ENCODE data around the gene ZNF222.

ZNF222 gene

DNA sequence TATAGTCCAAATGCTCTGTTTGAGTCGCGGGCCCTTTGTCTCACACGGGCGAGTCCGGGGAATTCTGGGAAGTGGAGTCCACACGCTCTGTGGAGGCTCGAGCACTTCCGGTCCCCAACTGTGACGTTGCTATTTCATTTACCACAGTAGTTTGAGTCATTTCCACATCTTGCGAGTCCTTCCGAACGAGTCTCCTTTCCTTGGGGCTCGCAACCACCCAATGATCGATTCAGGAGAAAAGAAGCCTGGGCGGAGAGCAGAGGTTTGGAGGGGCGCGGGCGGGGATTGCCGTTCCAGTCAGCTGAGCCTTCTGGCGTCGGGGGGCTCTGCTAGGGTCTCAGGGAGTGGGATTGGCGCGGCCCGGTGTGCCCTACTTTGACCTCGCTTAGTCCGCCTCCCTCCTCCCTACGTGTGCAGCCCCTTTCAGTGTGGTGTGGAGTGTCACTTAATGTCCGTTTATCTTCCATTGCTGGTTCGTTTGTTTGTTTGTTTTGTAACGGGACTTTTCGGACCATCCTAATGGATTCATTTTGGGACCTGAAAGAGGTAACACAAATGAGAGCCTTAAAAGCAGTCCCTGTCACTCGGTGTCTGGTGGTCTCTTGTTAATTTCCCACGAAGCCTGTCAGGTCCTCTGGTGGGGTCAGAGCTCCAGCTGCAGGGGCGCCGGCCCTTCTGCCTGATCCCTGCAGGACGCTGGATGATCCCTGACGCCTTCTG lies at the start of gene ZNF222:
TSS of gene ZNF222 (plus strand) at position 163 of the 720 bp plus-strand sequence. CDS start at position 221, 58 bp downstream.
- peak; percentile 37 to 56 (median 52) for DNase-seq (ENCODE audit: low read depth in 3 of 3, low spot score in 1 of 3)

- no peak for DNase-seq (ENCODE audit: low read depth in 3 of 3, low spot score in 1 of 3)
Observed at GRCh38 chr19:43976732-43977131, 48.4 kb upstream of the ZNF222 start.

GRCh38 chr19:43983544-43983911 lies 41.7 kb upstream of the ZNF222 start:
- no peak for DNase-seq (ENCODE audit: low read depth in 3 of 3, low spot score in 1 of 3)

GRCh38 chr19:43983912-43984686 lies 41.1 kb upstream of the ZNF222 start, which contains the start of gene ZNF155:
Gene ZNF155 (plus strand): TSS chr19:43984188. CDS start chr19:43988544, 4,356 bp downstream.
- DNase-seq (ENCODE audit: low read depth in 3 of 3, low spot score in 1 of 3): peak in 2 of 3 donors; percentile 28 to 44

GRCh38 chr19:43984687-43985000 lies 40.5 kb upstream of the ZNF222 start:
- DNase-seq (ENCODE audit: low read depth in 3 of 3, low spot score in 1 of 3): no peak

GRCh38 chr19:43997631-43998290 lies 27.4 kb upstream of the ZNF222 start:
- DNase-seq (ENCODE audit: low read depth in 3 of 3, low spot score in 1 of 3): no peak

GRCh38 chr19:44002212-44002565 lies 23.0 kb upstream of the ZNF222 start:
- no peak for DNase-seq (ENCODE audit: low read depth in 3 of 3, low spot score in 1 of 3)

DNA sequence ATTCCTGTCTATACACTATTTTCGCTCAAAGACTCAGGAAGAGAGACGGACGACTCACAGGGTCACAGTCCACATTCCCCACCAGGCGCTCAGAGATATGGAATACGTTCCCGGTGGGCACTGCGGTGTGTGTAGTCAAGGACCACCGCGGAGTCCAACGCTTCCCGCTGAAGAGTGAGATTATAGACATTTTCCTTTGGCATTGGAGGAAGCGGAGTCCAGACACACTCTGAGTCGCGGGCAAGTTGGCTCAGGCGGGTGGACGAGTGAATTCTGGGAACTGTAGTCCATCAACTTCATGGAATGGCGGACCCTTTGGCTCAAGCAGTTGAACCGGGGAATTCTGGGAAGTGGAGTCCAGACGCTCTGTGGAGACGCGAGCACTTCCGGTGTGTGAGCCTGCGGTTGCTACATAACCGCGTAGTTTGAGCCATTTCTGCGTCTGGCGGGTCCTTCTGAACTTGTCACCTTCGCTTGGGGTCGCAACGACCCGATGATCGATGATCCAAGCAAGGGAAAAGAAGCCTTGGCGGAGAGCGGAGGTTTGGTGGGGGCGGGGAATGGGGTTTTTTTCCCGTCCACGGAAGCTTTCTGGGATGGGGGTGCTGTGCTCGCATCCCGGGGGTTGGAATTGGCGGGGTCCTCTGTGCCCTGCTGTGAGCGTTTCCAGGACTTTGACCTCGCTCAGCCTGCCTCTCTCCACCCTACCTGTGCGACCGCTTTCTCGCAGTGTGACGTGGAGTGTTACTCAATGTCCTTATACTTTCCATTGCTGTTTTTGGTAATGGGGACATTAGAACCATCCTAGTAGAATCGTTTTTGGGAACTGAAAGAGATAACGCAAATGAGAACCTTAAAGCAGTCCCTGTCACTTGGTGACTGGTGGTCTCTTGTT lies 22.4 kb upstream of the ZNF222 start, which contains the start of gene ZNF230:
TSS of gene ZNF230 (plus strand) at position 392 of the 895 bp plus-strand sequence. CDS start 4,122 bp downstream, outside the sequence.
- DNase-seq (ENCODE audit: low read depth in 3 of 3, low spot score in 1 of 3): peak; percentile 53 to 70 (median 64)

GRCh38 chr19:44003461-44004009 lies 21.6 kb upstream of the ZNF222 start:
- no peak for DNase-seq (ENCODE audit: low read depth in 3 of 3, low spot score in 1 of 3)

DNA sequence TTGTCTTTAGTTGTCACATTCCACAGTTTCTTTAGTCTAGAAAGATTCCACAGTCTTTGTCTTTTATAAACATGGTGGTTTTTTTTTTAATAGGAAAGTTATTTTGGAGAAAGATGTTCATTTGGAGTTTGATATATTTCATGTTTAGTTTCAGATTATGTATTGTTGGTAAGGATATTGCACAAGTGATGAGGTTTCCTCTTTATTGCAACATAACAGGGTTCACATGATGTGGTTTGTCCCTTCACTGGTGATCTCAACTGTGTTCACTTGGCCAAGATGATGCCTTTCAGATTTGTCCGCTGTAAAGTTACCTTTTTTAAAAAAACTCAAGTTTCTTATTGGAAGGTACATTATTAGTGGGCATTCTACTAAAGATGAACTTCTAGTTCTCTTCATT lies 19.2 kb upstream of the ZNF222 start:
- DNase-seq (ENCODE audit: low read depth in 3 of 3, low spot score in 1 of 3): no peak

DNA sequence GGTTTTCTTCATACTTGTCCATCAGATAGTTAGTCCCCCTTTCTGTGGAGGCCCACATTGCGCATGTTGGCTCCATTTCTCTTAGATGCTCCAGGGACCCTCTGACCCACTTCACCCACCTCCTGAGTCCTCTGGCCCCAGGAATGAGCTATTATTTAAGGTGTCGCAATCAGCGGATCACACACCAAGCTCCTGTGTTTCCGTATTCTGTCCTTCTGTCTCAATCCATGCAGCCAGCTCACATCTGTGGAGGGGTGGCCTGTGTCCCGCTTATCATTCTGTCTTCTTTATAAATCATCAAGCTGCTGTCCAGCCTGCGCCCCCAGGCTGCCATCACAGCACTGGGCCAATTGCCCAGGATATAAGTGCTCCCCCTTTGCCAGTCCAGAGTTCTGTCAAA lies 17.7 kb upstream of the ZNF222 start:
- DNase-seq (ENCODE audit: low read depth in 3 of 3, low spot score in 1 of 3): no peak

- DNase-seq (ENCODE audit: low read depth in 3 of 3, low spot score in 1 of 3): no peak
Observed at GRCh38 chr19:44010468-44010867, 14.7 kb upstream of the ZNF222 start.

- no peak for DNase-seq (ENCODE audit: low read depth in 3 of 3, low spot score in 1 of 3)
Observed at GRCh38 chr19:44019498-44019897, 5.7 kb upstream of the ZNF222 start.

GRCh38 chr19:44021221-44021620 lies 4.0 kb upstream of the ZNF222 start:
- DNase-seq (ENCODE audit: low read depth in 3 of 3, low spot score in 1 of 3): no peak

DNA sequence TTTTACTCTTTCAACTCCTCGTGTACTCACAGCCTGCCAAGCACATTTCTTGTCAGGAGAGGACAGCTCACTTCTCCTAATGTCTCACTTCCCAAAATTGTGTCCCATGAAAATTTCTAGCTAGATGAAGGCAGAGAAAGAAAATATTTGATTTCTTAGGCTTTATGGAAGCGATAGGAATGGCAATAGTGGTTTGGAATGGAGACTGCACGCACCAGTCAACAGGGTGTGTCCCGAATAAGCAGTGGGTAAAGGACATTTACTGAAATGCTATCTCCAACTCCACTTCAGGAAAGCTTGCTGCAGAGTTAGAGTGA lies 321 bp upstream of the ZNF222 start:
- DNase-seq (ENCODE audit: low read depth in 3 of 3, low spot score in 1 of 3): no peak

GRCh38 chr19:44026622-44027021 lies 1.4 kb downstream of the ZNF222 start:
- no peak for DNase-seq (ENCODE audit: low read depth in 3 of 3, low spot score in 1 of 3)

- DNase-seq (ENCODE audit: low read depth in 3 of 3, low spot score in 1 of 3): no peak
Observed at GRCh38 chr19:44032001-44032610, 6.9 kb downstream of the ZNF222 start.

DNA sequence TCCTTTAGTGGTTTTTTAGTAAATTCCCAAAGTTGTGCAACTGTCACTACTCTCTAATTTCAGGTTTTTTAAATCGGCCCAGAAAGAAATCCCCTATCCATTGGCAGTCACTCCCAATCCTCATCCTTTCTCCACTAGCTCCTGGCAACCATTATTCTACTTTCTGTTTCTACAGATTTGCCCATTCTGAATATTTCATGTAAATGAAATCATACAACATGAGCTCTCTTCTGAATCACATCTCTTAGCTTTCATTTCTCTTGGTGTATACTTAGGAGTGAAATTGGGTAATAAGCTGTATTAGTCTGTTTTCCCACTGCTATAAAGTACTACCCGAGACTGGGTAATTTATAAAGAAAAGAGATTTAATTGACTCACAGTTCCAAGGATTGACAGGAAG lies 17.0 kb downstream of the ZNF222 start:
- no peak for DNase-seq (ENCODE audit: low read depth in 3 of 3, low spot score in 1 of 3)

DNA sequence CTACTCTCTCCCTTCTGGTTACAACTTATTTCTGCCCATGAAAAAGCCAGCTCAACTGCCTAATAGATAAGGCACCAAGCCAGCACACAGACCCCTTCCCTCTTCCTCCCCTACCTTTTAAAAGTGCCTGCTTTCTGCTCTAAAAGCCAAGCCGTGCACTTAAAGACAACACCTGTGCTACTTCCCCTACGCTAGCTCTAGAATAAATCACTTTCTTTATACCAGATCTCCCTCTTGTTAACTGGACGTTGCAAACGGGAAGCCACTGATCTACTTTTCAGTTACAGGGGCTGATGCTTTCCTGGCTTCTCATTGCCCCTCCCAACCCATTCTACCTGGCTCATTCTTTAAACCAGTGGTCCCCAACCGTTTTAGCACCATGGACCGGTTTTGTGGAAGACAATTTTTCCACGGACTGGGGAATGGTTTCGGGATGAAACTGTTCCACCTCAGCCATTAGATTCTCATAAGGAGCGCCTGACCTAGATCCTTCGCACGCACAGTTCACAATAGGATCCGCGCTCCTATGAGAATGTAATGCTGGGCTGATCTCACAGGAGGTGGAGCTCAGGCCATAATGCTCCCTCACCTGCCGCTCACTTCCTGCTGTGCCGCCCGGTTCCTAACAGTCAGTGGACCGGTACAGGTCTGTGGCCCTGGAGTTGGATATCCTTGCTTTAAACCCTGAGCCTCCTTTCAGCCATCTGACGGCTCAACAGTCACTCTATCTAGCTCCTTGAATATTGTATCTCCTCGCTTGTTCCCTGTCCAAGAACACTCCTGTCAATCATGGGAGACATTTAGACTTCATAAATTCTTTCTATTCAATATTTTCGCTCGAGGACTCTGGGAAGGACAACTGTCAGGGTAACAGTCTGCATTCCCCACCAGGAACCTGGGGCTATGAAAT lies 25.8 kb downstream of the ZNF222 start:
- no peak for DNase-seq (ENCODE audit: low read depth in 3 of 3, low spot score in 1 of 3)

All from stimulated activated CD4-positive, alpha-beta T cell treated with anti-CD3 and anti-CD28 coated beads, TNF-alpha, amount 100 ng/mL, for 1 hour (primary cell).